ENCODE results near the gene HIVEP1.
"Not testable (repeated sequence)": the region's sequence is repeated elsewhere in the genome, so short reads cannot be mapped to it uniquely, and the experiment has no call there.

Gene HIVEP1

DNA sequence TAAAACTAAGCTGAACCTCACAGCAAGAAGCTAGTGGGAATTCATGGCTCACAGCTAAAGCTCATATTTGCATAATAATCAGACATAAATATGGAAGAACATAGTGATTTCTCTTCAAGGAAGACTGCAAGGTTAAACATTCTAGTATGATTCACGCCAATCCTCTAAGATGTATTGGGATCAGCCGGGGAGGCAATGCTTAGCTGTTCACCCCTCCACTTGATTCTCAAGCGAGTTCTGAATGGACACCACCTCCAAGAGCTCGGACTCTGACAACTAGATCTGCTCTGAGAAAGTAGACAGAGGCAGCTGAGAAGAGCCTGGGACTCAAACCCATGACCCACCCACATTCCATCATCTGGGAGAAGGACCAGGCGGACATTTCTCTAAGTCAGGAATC, 159.6 kb downstream of the HIVEP1 start:
- DNase-seq (ENCODE audit: low spot score): no peak
- in situ Hi-C loops (cut with MboI; ENCODE audit: low pct_unique_long_range_greater_than_20kb, low sequenced_read_pairs, unreplicated experiment): loop anchor here (25.0 kb wide), 1 partner anchor 441 kb away; no protein-coding TSS in a partner anchor
- TF ChIP-seq, protein P1, sequence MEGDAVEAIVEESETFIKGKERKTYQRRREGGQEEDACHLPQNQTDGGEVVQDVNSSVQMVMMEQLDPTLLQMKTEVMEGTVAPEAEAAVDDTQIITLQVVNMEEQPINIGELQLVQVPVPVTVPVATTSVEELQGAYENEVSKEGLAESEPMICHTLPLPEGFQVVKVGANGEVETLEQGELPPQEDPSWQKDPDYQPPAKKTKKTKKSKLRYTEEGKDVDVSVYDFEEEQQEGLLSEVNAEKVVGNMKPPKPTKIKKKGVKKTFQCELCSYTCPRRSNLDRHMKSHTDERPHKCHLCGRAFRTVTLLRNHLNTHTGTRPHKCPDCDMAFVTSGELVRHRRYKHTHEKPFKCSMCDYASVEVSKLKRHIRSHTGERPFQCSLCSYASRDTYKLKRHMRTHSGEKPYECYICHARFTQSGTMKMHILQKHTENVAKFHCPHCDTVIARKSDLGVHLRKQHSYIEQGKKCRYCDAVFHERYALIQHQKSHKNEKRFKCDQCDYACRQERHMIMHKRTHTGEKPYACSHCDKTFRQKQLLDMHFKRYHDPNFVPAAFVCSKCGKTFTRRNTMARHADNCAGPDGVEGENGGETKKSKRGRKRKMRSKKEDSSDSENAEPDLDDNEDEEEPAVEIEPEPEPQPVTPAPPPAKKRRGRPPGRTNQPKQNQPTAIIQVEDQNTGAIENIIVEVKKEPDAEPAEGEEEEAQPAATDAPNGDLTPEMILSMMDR (IDR thresholded peaks at IDR 0.05; ENCODE audit: extremely low read depth, insufficient read depth, missing control alignments): no peak

DNA sequence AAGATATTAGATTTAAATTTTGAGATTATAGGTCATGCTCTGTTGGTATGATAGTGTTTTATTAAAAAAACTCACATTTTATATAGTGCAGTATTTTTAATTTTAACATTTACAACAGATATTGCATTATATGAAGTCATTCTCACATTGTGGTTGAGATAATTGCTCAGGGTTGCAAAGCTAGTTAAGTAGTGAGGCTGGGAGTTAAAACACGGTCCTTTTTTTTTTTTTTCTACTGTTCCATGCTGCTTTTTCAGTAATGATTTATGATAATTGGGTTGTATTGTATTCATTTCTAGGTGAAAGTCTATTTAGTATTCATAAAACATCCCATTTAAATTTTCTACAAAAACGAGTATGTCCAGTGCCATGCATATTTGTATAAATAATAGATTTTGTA, 160.5 kb downstream of the HIVEP1 start:
- no peak for DNase-seq (ENCODE audit: low spot score)
- TF ChIP-seq, protein P1 (IDR thresholded peaks at IDR 0.05; ENCODE audit: extremely low read depth, insufficient read depth, missing control alignments): no peak
- in situ Hi-C loops (cut with MboI; ENCODE audit: low pct_unique_long_range_greater_than_20kb, low sequenced_read_pairs, unreplicated experiment): loop anchor here (25.0 kb wide), 1 partner anchor 440 kb away; no protein-coding TSS in a partner anchor

DNA sequence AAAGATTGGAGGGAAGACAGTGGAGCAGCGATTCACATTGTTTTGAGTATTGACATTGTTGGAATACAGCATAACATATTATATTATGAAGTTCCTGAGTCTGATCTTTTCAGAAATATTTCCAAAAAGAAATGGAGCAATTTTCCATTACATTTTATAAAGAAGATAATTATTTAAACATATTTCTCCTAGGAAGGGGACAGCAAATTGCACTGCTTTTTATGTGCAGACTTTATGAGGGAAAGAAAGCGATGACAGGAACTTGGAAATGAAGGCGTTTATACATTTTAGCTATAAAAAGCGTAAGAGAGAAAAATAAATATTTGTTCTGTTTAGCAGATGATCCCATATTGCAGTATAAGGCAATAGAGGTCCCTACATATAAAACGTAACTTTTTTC, 161.1 kb downstream of the HIVEP1 start:
- in situ Hi-C loops (cut with MboI; ENCODE audit: low pct_unique_long_range_greater_than_20kb, low sequenced_read_pairs, unreplicated experiment): loop anchor here (25.0 kb wide), 1 partner anchor 439 kb away; no protein-coding TSS in a partner anchor
- DNase-seq (ENCODE audit: low spot score): no peak
- TF ChIP-seq, protein P1 (IDR thresholded peaks at IDR 0.05; ENCODE audit: extremely low read depth, insufficient read depth, missing control alignments): no peak

DNA sequence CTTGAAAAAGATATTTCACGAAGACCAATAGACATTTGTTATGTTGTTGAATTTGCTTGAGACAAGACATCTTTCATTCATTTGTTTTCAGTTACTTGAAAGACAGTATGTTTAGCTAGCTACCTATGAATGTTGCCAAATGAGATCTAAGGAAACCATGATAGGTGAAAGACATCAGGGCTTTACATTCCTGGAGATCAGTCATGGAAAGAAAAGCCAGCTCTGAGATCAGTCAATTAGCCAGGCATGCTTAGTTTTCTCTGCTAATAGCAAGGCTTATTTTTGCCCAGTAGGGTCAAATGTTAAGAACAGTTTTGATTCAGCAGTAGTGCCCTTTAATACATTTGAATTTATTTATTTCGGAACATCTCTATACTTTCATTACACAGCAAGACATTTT, 161.5 kb downstream of the HIVEP1 start:
- DNase-seq (ENCODE audit: low spot score): no peak
- in situ Hi-C loops (cut with MboI; ENCODE audit: low pct_unique_long_range_greater_than_20kb, low sequenced_read_pairs, unreplicated experiment): loop anchor here (25.0 kb wide), 1 partner anchor 439 kb away; no protein-coding TSS in a partner anchor
- TF ChIP-seq, protein P1 (IDR thresholded peaks at IDR 0.05; ENCODE audit: extremely low read depth, insufficient read depth, missing control alignments): no peak

DNA sequence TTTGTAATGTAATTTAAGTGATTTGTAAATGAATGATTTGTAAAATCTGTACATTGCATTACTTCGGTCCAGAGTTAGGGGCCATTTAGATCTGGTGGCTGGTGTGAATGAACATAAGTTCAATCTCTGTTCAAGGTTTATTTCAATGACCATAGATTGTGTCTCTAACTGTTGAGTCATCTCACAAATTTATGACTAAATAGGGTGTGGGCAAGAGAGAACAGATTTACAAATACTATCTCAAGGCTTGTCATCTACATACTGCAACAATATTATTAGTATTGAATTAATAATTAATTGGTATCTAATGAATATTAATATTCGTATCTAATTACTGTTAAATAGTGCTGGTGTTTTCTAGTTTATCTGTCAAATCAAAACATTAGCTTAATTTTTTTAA, 162.8 kb downstream of the HIVEP1 start:
- TF ChIP-seq, protein P1 (IDR thresholded peaks at IDR 0.05; ENCODE audit: extremely low read depth, insufficient read depth, missing control alignments): no peak
- DNase-seq (ENCODE audit: low spot score): no peak
- in situ Hi-C loops (cut with MboI; ENCODE audit: low pct_unique_long_range_greater_than_20kb, low sequenced_read_pairs, unreplicated experiment): loop anchor here (25.0 kb wide), 1 partner anchor 437 kb away; no protein-coding TSS in a partner anchor

DNA sequence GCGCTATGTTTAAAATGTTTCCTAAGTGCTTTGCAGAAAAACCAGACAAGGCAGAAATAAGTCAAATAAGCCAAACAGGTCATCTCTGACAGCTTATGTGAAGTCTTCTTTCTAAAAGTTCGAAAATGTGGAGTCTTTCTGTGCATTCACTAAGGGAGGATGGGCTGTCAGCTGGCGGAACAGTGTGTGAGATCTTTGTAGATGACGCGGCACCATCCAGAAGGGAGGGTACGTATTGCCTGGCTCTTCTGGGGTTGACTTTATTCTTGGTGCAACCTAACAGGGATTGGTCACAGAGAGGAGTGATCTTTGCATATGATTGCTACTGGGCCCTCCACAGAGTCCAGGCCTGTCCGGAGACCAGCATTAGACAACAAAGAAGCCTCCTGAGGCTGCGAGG, 163.5 kb downstream of the HIVEP1 start:
- no peak for DNase-seq (ENCODE audit: low spot score)
- in situ Hi-C loops (cut with MboI; ENCODE audit: low pct_unique_long_range_greater_than_20kb, low sequenced_read_pairs, unreplicated experiment): no loop called here
- TF ChIP-seq, protein P1 (IDR thresholded peaks at IDR 0.05; ENCODE audit: extremely low read depth, insufficient read depth, missing control alignments): no peak

DNA sequence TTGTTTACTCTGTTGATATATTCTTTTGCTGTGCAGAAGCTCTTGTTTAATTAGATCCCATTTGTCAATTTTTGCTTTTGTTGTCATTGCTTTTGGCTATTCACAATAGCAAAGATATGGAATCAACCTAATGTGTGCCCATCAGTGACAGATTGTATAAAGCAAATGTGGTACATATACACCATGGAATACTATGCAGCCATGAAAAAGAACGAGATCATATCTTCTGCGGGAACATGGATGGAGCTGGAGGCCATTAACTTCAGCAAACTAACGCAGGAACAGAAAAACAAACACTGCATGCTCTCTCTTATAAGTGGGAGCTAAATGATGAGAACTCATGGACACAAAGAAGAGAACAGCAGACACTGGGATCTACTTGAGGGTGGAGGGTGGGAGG, 164.7 kb downstream of the HIVEP1 start:
- DNase-seq (ENCODE audit: low spot score); in situ Hi-C loops (cut with MboI; ENCODE audit: low pct_unique_long_range_greater_than_20kb, low sequenced_read_pairs, unreplicated experiment): not testable (repeated sequence)

Measured in GM13977 (cell line).